PC-9 (cell line): ENCODE results near the gene USP3.

Experiments
- EZH2 ChIP-seq: fragments of 200-600 bp; sonication (generic); IDR thresholded peaks from 2 replicates; pipeline ENCODE4 v1.8.0; 2017; ENCODE audit warnings: antibody characterized with exemption, low read depth
- TF ChIP-seq, protein P1 (sequence below): fragments of 200-600 bp; sonication (generic); conservative IDR thresholded peaks from 2 replicates; pipeline ENCODE4 v1.6.1; 2017; ENCODE audit warnings: mixed run types, antibody characterized with exemption, mild to moderate bottlenecking, moderate library complexity

GRCh38 chr15:63507878-63508818 is 3.8 kb downstream of the USP3 start:
- TF ChIP-seq, protein P1, sequence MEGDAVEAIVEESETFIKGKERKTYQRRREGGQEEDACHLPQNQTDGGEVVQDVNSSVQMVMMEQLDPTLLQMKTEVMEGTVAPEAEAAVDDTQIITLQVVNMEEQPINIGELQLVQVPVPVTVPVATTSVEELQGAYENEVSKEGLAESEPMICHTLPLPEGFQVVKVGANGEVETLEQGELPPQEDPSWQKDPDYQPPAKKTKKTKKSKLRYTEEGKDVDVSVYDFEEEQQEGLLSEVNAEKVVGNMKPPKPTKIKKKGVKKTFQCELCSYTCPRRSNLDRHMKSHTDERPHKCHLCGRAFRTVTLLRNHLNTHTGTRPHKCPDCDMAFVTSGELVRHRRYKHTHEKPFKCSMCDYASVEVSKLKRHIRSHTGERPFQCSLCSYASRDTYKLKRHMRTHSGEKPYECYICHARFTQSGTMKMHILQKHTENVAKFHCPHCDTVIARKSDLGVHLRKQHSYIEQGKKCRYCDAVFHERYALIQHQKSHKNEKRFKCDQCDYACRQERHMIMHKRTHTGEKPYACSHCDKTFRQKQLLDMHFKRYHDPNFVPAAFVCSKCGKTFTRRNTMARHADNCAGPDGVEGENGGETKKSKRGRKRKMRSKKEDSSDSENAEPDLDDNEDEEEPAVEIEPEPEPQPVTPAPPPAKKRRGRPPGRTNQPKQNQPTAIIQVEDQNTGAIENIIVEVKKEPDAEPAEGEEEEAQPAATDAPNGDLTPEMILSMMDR: no peak
- TF ChIP-seq EZH2: no peak
